A673 (cell line): ENCODE results near the gene EAF1. TPM values are rescaled to one million over a fixed set of nuclear protein-coding genes. Genes with fewer than 3 reads are reported as not detected.

Source experiments
- BruUV-seq: library from RNA; stranded (reverse); fragments of 400-500 nt; replicated peaks from 2 replicates; lab custom pipeline; 2021; lab: Mats Ljungman, UMichigan
- CTCF ChIA-PET: fragments of 300-600 bp; sonication (Branson Sonifier 250); formaldehyde crosslinking; loops from one replicate; lab custom pipeline; 2022; ENCODE audit warnings: antibody characterized with exemption; lab: Charles Lee
- POLR2A ChIA-PET: fragments of 300-600 bp; sonication (Branson Sonifier 250); formaldehyde crosslinking; loops from one replicate; lab custom pipeline; 2022; ENCODE audit warnings: antibody characterized with exemption; ENCODE audit not compliant: low non-redundant PET; lab: Charles Lee
- DNase-seq: peaks from one replicate; pipeline ENCODE4 v3.0.0-alpha.2; 2015; ENCODE audit warnings: low spot score
- H3K27ac ChIP-seq: fragments of 200-600 bp; sonication (generic); 2 replicates; pipeline ENCODE4 v1.5.1; 2016; ENCODE audit warnings: mixed run types, low read depth, mild to moderate bottlenecking, mixed read lengths, antibody characterized with exemption, low read length; ENCODE audit not compliant: poor library complexity, severe bottlenecking
- H3K27me3 ChIP-seq: fragments of 200-600 bp; sonication (generic); replicated peaks from 2 replicates; pipeline ENCODE4 v1.6.1; 2017; ENCODE audit warnings: mixed run types, low read depth, mild to moderate bottlenecking, mixed read lengths, antibody characterized with exemption, low read length; ENCODE audit not compliant: insufficient read depth, poor library complexity
- H3K36me3 ChIP-seq: fragments of 200-600 bp; sonication (generic); 2 replicates; pipeline ENCODE4 v1.6.1; 2016; ENCODE audit warnings: mixed run types, mild to moderate bottlenecking, mixed read lengths, antibody characterized with exemption, low read length; ENCODE audit not compliant: insufficient read depth, poor library complexity, severe bottlenecking
- H3K4me1 ChIP-seq: fragments of 200-600 bp; sonication (generic); 2 replicates; pipeline ENCODE4 v1.6.1; 2017; ENCODE audit warnings: mixed run types, mild to moderate bottlenecking, mixed read lengths, antibody characterized with exemption, low read length; ENCODE audit not compliant: insufficient read depth, poor library complexity, severe bottlenecking
- H3K4me3 ChIP-seq: fragments of 200-600 bp; sonication (generic); 2 replicates; pipeline ENCODE4 v1.5.1; 2016; ENCODE audit warnings: low read depth, mixed run types, mild to moderate bottlenecking, mixed read lengths, low read length; ENCODE audit not compliant: poor library complexity, severe bottlenecking
- H3K9me3 ChIP-seq: fragments of 200-600 bp; sonication (generic); 2 replicates; pipeline ENCODE4 v1.6.1; 2016; ENCODE audit warnings: mixed run types, low read depth, mild to moderate bottlenecking, mixed read lengths, antibody characterized with exemption, low read length; ENCODE audit not compliant: poor library complexity, severe bottlenecking
- EZH2 ChIP-seq: fragments of 200-600 bp; sonication (generic); IDR thresholded peaks from 2 replicates; pipeline ENCODE4 v1.6.1; 2017; ENCODE audit warnings: borderline replicate concordance, low read depth, mild to moderate bottlenecking, mixed read lengths, antibody characterized with exemption, low read length; ENCODE audit not compliant: poor library complexity, severe bottlenecking
- intact Hi-C: fragments of 100-400 bp; cut with micrococcal nuclease; formaldehyde crosslinking; loops from one replicate; pipeline ENCODE4 v1.10.0; 2022; ENCODE audit not compliant: unreplicated experiment
- total RNA-seq: library from RNA; stranded (reverse); gene quantifications from 2 replicates; pipeline ENCODE4 v1.2.3, GENCODE V29; 2021
- TF ChIP-seq, protein P1 (sequence below): fragments of 300-800, 200-600 bp; sonication (generic); conservative IDR thresholded peaks from 2 replicates; pipeline ENCODE4 v1.5.1; 2017; ENCODE audit warnings: low read depth, mild to moderate bottlenecking, antibody characterized with exemption, low read length, moderate library complexity, mixed read lengths

EAF1 gene
- total RNA-seq, 1 experiment from 2014 or later: 28.7 TPM

DNA sequence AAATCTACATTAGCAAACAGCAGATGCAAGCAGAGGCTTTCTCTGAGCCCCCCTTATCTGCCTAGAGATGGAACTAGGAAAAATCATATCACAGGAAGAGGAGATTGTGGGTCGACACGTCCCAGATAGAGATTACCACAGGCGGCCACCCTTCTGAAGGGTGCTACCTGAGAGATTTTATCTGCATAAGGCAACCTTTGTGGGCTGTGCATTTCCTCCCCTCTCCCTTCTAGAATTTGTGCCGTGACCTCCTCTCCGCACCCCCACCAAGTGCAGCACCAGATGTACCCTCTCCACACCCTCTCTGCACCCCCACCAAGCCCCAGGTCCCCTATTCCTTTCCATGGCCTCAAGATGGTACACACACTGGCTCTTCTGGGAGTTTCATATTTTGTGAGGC is 27.4 kb upstream of the EAF1 start:
- no TSS peak for BruUV-seq
- no peaks in the 10 kb centered on the region for H3K4me1 ChIP-seq
- no peak overlapping the region for H3K27ac ChIP-seq
- intact Hi-C loops: loop anchor here (2.0 kb wide), 1 partner anchor 131 kb away; no protein-coding TSS in a partner anchor
- ChIA-PET CTCF (interaction anchor here (0.7 kb wide), 1 partner anchor 132 kb away, joined by 4 read pairs; no protein-coding TSS in a partner anchor), POLR2A (no interaction called here)
- no peak for DNase-seq
- peaks cover 4% of the 10 kb centered on the region for H3K9me3 ChIP-seq
- no peaks in the 10 kb centered on the region for H3K27me3 ChIP-seq
- TF ChIP-seq, protein P1, sequence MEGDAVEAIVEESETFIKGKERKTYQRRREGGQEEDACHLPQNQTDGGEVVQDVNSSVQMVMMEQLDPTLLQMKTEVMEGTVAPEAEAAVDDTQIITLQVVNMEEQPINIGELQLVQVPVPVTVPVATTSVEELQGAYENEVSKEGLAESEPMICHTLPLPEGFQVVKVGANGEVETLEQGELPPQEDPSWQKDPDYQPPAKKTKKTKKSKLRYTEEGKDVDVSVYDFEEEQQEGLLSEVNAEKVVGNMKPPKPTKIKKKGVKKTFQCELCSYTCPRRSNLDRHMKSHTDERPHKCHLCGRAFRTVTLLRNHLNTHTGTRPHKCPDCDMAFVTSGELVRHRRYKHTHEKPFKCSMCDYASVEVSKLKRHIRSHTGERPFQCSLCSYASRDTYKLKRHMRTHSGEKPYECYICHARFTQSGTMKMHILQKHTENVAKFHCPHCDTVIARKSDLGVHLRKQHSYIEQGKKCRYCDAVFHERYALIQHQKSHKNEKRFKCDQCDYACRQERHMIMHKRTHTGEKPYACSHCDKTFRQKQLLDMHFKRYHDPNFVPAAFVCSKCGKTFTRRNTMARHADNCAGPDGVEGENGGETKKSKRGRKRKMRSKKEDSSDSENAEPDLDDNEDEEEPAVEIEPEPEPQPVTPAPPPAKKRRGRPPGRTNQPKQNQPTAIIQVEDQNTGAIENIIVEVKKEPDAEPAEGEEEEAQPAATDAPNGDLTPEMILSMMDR: no peak
- no peak for TF ChIP-seq EZH2
- H3K36me3 ChIP-seq: no peaks in the 10 kb centered on the region
- H3K4me3 ChIP-seq: no peak overlapping the region

DNA sequence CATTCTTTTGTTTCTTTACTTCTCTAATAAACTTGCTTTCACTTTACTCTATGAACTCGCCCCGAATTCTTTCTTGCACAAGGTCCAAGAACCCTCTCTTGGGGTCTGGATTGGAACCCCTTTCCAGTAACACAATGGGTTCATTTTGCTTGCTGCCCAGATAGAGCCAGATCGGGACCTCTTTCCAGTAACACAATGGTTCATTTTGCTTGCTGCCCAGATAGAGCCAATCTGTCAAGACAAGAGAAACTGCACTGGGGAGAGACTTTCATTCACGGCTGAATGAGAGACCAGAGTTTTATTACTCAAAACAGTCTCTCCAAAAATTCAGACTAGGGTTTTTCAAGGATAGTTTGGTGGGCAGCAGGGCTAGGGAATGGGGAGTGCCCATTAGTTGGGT is 25.5 kb upstream of the EAF1 start:
- TF ChIP-seq, protein P1: no peak
- no peak for TF ChIP-seq EZH2
- Histone ChIP-seq H3K27ac (no peak overlapping the region), H3K4me1 (no peaks in the 10 kb centered on the region), H3K27me3 (no peaks in the 10 kb centered on the region), H3K9me3 (peaks cover 4% of the 10 kb centered on the region), H3K36me3 (no peaks in the 10 kb centered on the region), H3K4me3 (no peak overlapping the region)
- CTCF ChIA-PET: no interaction called here
- no peak for DNase-seq
- no TSS peak for BruUV-seq
- POLR2A ChIA-PET: interaction anchor here (0.7 kb wide), 1 partner anchor 186 kb away, joined by 22 read pairs; no protein-coding TSS in a partner anchor
- intact Hi-C loops: no loop called here

DNA sequence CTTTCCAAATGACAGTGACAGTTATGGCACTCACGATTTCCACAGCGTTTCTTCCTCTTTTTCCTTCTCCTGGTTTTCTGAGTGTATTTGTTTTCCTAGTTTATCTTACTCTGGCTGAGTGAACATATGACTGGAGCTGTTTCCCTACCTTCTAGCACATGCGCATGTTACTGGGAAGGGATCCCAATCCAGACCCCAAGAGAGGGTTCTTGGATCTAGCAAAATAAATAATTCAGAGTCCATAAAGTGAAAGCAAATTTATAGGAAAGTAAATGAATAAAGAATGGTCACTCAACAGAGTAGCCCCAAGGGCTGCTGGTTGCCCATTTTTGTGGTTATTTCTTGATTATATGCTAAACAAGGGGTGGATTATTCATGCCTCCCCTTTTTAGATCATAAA is 23.9 kb upstream of the EAF1 start:
- Histone ChIP-seq H3K9me3 (no peaks in the 10 kb centered on the region), H3K4me1 (no peaks in the 10 kb centered on the region), H3K27me3 (no peaks in the 10 kb centered on the region), H3K4me3 (no peak overlapping the region), H3K36me3 (no peaks in the 10 kb centered on the region), H3K27ac (no peak overlapping the region)
- CTCF ChIA-PET: no interaction called here
- no TSS peak for BruUV-seq
- POLR2A ChIA-PET: no interaction called here
- no peak for DNase-seq
- intact Hi-C loops: no loop called here
- TF ChIP-seq, protein P1: no peak
- no peak for TF ChIP-seq EZH2
